Suprapubic skin (tissue), 4 donors: ENCODE results near the gene MEF2C. TPM values are rescaled to one million over a fixed set of nuclear protein-coding genes. Genes with fewer than 3 reads are reported as not detected.
A peak's percentile ranks its signal among the peaks of the same experiment; 100 is the strongest.

Experiments
- DNase-seq, 2 donors: peaks; one replicate each; pipeline ENCODE4 v3.0.0-alpha.2; 2019; ENCODE audit warnings: low spot score in 2 of 2
- H3K27ac ChIP-seq: fragments of 200-600 bp; sonication (generic); one replicate; pipeline ENCODE4 v1.5.1; 2019
- H3K27me3 ChIP-seq: fragments of 200-600 bp; sonication (generic); one replicate; pipeline ENCODE4 v1.5.1; 2019
- H3K36me3 ChIP-seq: fragments of 200-600 bp; sonication (generic); one replicate; pipeline ENCODE4 v1.5.1; 2019
- H3K4me1 ChIP-seq: fragments of 200-600 bp; sonication (generic); one replicate; pipeline ENCODE4 v1.5.1; 2019
- H3K4me3 ChIP-seq: fragments of 200-600 bp; sonication (generic); one replicate; pipeline ENCODE4 v1.5.1; 2019; ENCODE audit warnings: mild to moderate bottlenecking
- H3K9me3 ChIP-seq: fragments of 200-600 bp; sonication (generic); one replicate; pipeline ENCODE4 v1.5.1; 2019
- EP300 ChIP-seq: sonication (generic); formaldehyde crosslinking; IDR thresholded peaks from one replicate; pipeline ENCODE4 v1.6.1; 2017; ENCODE audit warnings: antibody characterized with exemption
- POLR2A ChIP-seq, 2 donors: fragments of 450-650 bp; IDR thresholded peaks; one replicate each; pipeline ENCODE4 v1.6.1; 2017; ENCODE audit warnings: antibody characterized with exemption in 2 of 2, mild to moderate bottlenecking in 2 of 2, moderate library complexity in 2 of 2
- POLR2AphosphoS5 ChIP-seq, 3 donors: sonication (generic); formaldehyde crosslinking; IDR thresholded peaks; one replicate each; pipeline ENCODE4 v1.6.1; 2017; ENCODE audit warnings: antibody characterized with exemption in 3 of 3
- WGBS: methylation state at CpG from one replicate; pipeline ENCODE4 v1.1.5; 2018; 5-methylcytosine and 5-hydroxymethylcytosine counted together
- total RNA-seq, 4 donors: library from RNA; depleted of rRNA; stranded (reverse); fragments of >200 nt; gene quantifications; one replicate each; pipeline ENCODE4 v1.1.0, GENCODE V29; 2016
- TF ChIP-seq, protein P1 (sequence below), 2 donors: fragments of 200-600 bp in 1 of 2; fragments of 450-650 bp in 1 of 2; sonication (generic) in 1 of 2; IDR thresholded peaks; one replicate each; pipeline ENCODE4 v1.5.1; 2016 to 2019; ENCODE audit warnings: antibody characterized with exemption in 2 of 2, mild to moderate bottlenecking in 1 of 2, moderate library complexity in 1 of 2

The MEF2C gene
- total RNA-seq, 4 donors from 2014 or later: 5.9 to 15.9 (median 10.1) TPM

DNA sequence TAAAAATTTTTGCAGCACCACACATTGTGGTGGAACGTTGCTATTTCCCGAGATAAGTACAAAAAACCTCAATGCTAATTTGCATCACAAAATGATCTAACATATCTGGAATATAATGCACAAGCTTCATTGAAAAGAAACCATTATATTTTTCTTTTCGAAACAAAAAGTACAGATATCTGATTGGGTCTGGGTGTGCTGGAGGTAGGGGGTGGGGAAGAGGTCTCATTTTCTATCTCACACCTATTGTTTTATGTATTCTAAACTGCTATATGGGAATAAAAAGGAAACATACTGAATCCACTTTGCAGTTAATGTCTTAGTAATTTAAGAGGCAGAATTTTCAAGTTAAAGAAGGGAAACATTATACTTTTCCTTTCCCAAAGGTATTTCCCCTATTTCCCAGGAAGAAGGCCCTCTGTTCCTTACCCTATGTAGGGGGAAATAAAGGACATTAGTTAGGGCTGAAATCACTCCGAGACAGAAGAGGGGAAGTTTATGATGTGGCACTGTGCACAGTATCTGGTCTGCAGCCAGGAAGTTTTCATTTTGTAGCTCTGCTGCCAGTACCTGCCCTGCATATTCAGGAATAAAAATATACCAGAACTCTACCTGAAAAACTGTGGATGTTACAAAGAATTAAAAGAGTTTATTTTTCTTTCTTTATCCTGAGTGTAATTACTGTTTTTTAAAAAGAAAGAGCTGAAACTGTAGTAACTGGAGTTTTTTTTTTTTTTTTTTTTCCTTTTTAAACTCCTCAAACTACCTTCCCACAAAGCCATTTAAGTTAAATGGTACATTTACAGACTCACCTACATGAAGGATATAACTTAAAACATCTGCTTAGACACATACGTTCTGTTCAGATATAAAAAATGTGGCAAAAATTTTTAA is 7.4 kb downstream of the MEF2C start:
- TF ChIP-seq, protein P1, sequence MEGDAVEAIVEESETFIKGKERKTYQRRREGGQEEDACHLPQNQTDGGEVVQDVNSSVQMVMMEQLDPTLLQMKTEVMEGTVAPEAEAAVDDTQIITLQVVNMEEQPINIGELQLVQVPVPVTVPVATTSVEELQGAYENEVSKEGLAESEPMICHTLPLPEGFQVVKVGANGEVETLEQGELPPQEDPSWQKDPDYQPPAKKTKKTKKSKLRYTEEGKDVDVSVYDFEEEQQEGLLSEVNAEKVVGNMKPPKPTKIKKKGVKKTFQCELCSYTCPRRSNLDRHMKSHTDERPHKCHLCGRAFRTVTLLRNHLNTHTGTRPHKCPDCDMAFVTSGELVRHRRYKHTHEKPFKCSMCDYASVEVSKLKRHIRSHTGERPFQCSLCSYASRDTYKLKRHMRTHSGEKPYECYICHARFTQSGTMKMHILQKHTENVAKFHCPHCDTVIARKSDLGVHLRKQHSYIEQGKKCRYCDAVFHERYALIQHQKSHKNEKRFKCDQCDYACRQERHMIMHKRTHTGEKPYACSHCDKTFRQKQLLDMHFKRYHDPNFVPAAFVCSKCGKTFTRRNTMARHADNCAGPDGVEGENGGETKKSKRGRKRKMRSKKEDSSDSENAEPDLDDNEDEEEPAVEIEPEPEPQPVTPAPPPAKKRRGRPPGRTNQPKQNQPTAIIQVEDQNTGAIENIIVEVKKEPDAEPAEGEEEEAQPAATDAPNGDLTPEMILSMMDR (IDR thresholded peaks at IDR 0.05): no peak
- TF ChIP-seq EP300 (no peak), POLR2AphosphoS5 (IDR thresholded peaks at IDR 0.05) (no peak), POLR2A (IDR thresholded peaks at IDR 0.05) (no peak)
- Histone ChIP-seq H3K9me3 (no peaks in the 10 kb centered on the region), H3K27ac (no peak overlapping the region), H3K36me3 (no peaks in the 10 kb centered on the region), H3K4me3 (peak overlapping the region; percentile 9), H3K27me3 (no peaks in the 10 kb centered on the region), H3K4me1 (peaks cover 8% of the 10 kb centered on the region)
- WGBS: 39% methylated on average over 5 of the region's 5 CpGs
- no peak for DNase-seq

DNA sequence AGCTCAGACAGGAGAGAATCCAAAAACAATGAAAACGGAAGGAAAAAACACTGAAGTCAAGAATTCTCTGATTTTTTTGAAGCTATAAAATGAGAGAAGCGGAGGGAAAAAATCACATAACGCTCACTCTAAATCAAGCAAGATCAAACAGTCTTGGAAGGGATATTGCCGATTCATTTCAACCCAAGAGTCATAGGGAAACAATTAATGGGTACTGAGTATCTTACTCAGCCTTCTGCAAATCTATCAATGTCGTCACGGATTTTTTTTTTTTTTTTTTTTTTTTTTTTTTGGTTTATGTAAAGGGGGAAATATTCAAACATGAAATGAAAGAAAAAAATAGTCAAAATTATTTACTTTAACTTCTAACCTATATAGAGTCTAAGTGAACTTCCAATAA is 9.5 kb downstream of the MEF2C start:
- no peak overlapping the region for H3K4me3 ChIP-seq
- TF ChIP-seq, protein P1 (IDR thresholded peaks at IDR 0.05): no peak
- TF ChIP-seq POLR2A (IDR thresholded peaks at IDR 0.05) (no peak), EP300 (no peak), POLR2AphosphoS5 (IDR thresholded peaks at IDR 0.05) (no peak)
- no peaks in the 10 kb centered on the region for H3K36me3 ChIP-seq
- H3K9me3 ChIP-seq: no peaks in the 10 kb centered on the region
- H3K27me3 ChIP-seq: no peaks in the 10 kb centered on the region
- no peak overlapping the region for H3K27ac ChIP-seq
- DNase-seq: no peak
- H3K4me1 ChIP-seq: peaks cover 3% of the 10 kb centered on the region
- 78% methylated on average over 6 of the region's 6 CpGs for WGBS

DNA sequence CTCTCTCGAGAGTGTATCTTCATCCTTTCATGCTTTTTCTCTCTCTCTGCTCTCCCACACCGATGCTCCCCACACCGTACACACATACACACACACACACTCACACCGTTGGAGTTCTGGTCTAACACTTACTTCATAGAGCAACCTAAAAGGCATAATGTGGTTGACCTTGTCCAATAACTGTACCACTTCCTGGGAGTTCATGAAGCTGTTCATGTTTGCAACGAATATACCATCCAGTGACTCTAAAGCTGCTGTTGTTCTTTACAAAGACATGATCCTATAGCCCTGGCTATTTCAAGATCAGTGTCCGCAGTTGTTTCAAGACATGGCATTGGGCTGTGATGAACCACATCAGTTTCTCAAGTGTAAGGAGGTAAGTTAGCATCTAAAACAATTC is 10.0 kb downstream of the MEF2C start:
- Histone ChIP-seq H3K36me3 (no peaks in the 10 kb centered on the region), H3K27me3 (no peaks in the 10 kb centered on the region), H3K9me3 (no peaks in the 10 kb centered on the region), H3K4me1 (peaks cover 3% of the 10 kb centered on the region), H3K4me3 (no peak overlapping the region), H3K27ac (no peak overlapping the region)
- 79% methylated on average over 6 of the region's 6 CpGs for WGBS
- no peak for DNase-seq
- no peak for TF ChIP-seq EP300

DNA sequence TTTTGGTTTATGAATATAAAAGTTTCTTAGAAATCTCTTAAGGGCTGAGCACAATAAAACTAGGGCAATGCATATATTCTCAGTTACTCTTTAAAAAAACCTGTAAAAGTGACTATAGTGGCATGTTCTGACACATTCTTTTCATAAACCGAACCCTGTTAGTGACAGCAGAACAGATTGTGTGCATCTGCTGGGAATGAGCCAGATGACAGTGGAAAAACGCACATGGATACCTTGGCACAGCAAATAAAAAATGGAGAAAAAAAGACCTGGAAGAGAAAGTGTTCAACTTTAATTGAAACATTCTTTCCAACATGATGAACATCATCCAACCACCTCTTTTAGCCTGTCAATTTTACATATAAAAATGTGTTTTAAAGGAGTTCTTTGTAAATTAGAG is 12.7 kb downstream of the MEF2C start:
- Histone ChIP-seq H3K4me1 (no peaks in the 10 kb centered on the region), H3K27ac (no peak overlapping the region), H3K27me3 (no peaks in the 10 kb centered on the region), H3K9me3 (no peaks in the 10 kb centered on the region), H3K36me3 (no peaks in the 10 kb centered on the region), H3K4me3 (no peak overlapping the region)
- TF ChIP-seq, protein P1 (IDR thresholded peaks at IDR 0.05): no peak
- no peak for TF ChIP-seq EP300
- TF ChIP-seq POLR2AphosphoS5 (IDR thresholded peaks at IDR 0.05): no peak
- no peak for DNase-seq
- 37% methylated on average over 2 of the region's 2 CpGs for WGBS

DNA sequence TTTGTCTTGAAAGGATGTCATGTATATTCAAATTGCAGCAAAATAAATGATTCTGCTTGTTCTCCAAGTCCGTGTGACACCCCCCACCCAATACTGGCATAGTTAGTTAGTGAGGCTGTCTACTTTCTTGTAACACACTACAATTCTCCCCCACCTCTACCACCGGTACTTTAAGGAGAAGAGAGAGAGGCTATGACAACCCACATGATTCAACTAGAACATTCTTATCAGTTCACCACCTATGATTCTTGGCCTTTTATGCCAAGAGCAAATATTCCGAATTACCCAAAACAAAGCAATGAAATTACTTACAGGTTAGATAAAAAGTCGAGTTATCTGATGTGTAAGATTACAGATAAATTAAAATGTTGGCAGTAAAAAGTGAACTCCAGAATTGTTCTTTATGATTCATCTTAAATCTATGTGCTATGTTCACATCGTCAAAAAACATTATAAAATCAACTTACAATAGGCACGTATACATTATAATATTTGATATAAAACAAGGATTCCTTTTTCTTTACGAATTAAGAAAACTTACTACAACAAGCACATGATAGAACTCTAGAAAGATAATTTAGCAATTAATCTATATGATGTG is 14.4 kb downstream of the MEF2C start:
- H3K27me3 ChIP-seq: no peaks in the 10 kb centered on the region
- no peak for TF ChIP-seq POLR2A (IDR thresholded peaks at IDR 0.05)
- TF ChIP-seq EP300: no peak
- TF ChIP-seq, protein P1 (IDR thresholded peaks at IDR 0.05): no peak
- TF ChIP-seq POLR2AphosphoS5 (IDR thresholded peaks at IDR 0.05): no peak
- 56% methylated on average over 7 of the region's 7 CpGs for WGBS

More for the DNA sequence above, 14.4 kb downstream of the MEF2C start:
- Histone ChIP-seq H3K4me1 (no peaks in the 10 kb centered on the region), H3K4me3 (no peak overlapping the region), H3K9me3 (no peaks in the 10 kb centered on the region), H3K27ac (no peak overlapping the region), H3K36me3 (no peaks in the 10 kb centered on the region)
- DNase-seq: no peak
